GM19023 (cell line): ENCODE data around the gene SLC31A2.
"Not testable (repeated sequence)": the region's sequence is repeated elsewhere in the genome, so short reads cannot be mapped to it uniquely, and the experiment has no call there.

ENCODE experiments used
- ATAC-seq: cut with Tn5 transposase; IDR thresholded peaks from one replicate; pipeline ENCODE4 v1.9.1; 2021; ENCODE audit warnings: mild to moderate bottlenecking, moderate library complexity; ENCODE audit not compliant: unreplicated experiment

Gene SLC31A2, protein sequence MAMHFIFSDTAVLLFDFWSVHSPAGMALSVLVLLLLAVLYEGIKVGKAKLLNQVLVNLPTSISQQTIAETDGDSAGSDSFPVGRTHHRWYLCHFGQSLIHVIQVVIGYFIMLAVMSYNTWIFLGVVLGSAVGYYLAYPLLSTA

DNA sequence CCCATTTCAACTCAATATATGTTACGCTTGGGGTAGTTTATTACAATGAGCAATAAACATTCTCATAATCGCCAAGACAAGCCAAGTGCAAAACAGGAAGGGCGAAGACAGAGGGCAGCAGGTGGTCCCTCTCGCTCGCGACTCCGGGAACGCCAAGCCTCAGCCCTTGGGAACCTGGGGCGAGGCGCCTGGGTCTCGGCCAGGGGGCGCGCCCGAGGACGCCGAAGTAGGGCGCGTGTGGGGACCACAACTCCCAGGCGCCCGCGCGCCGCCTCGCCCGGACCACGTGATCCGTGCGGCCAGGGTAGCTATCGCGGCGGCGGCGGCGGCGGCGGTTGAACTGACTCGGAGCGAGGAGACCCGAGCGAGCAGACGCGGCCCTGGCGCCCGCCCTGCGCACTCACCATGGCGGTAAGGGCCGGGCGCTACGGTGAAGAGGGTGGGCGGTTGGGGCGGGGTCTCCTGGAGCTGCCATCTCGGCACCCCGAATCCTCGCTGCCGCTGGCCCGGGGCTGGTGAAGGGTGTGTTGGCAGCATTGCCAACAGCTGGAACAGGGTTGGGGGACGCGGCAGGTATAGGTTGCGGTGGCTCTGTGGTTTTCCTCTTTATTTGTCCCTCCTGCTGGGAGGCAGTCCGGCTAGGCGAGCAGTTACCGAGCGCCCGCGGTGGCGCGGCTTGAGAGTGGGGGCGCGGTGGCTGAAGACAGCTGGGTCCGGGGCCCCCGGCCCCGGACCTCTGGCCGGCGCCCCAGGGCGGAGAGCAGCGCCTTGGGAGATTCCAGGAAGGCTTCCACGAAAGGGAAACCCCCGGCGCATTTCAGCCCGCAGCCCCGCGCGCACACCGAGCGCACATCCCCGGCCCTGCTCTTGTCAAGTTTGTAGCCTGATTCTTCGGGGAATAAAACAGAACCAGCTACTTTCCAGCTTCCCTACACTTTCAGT is at the start of gene SLC31A2:
SLC31A2 (plus strand) TSS at position 338 of the 942 bp plus-strand sequence; CDS start at position 406, 68 bp downstream.
- peak; percentile 91 for ATAC-seq

DNA sequence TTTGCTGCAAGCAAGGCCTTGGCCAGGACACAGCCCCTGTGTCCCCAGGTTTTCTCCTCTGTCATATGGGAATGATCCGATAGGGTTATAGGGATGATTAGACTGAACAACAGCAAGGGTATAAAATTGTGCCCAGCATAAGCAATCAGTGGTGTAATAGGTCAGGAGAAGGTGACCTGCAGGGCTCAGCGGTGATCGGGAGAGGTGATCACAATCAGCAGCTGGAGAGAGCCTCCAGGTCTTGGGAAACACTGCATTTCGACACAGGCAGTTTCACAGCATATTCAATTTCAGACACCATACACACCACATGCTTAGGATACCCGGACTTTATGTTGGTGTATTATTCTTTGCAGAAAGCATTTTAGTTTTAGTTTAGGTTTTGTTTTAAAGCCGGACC is 45.5 kb upstream of the SLC31A2 start:
- not testable (repeated sequence) for ATAC-seq

DNA sequence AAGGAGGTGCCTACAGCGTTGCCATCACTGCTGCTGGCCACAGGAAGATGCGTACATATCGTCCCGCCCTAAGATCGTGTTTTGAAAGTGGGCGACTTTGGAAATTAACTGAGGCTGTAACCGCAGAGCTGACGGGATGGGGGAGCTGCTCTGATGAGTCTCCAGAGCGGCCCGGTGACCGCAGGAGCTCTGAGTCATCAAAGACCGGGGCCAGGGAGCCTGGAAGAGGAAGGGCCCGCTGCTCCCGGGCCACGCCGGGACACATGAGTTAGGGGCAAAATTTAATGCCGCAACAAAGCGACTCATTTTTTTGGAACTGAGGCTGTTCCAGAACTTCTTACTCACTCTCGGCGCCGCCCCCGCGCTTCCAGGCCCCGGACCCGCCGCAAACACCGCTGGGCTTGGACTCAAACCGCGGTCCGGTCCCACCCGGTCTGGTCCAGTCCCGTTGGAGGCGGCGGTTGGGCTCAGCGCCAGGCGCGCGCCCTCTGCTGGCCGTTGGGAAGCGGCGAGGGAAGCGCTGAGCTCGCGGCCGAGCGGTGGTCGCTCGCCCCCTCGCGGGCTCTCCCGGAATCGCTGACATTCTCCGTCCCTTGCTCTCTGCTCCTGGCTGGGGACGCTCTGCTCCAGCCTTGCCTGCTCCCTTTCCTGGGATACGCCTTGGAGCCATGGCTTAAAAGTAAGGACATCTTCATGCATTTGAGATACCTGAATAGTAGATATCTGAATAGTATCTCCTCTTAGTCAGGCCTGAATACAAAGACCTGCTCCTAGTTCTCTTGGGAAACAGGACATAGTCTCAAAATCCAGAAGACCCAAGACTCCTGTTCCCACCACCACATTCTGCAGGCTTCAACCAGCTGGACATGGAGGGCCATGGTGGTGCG is 39.5 kb upstream of the SLC31A2 start:
- peak; percentile 71 for ATAC-seq

DNA sequence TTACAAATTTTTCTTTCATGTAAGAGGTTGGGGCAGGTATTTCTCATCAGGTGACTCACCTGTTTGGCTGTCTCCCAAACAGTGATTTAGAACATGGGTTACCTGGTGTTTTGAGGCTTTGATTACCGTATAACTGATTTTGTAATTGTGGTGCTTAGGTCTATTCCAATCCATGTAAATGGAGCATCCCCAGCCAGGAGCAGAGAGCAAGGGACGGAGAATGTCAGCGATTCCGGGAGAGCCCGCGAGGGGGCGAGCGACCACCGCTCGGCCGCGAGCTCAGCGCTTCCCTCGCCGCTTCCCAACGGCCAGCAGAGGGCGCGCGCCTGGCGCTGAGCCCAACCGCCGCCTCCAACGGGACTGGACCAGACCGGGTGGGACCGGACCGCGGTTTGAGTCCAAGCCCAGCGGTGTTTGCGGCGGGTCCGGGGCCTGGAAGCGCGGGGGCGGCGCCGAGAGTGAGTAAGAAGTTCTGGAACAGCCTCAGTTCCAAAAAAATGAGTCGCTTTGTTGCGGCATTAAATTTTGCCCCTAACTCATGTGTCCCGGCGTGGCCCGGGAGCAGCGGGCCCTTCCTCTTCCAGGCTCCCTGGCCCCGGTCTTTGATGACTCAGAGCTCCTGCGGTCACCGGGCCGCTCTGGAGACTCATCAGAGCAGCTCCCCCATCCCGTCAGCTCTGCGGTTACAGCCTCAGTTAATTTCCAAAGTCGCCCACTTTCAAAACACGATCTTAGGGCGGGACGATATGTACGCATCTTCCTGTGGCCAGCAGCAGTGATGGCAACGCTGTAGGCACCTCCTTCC is 37.9 kb upstream of the SLC31A2 start:
- ATAC-seq: peak; percentile 57

DNA sequence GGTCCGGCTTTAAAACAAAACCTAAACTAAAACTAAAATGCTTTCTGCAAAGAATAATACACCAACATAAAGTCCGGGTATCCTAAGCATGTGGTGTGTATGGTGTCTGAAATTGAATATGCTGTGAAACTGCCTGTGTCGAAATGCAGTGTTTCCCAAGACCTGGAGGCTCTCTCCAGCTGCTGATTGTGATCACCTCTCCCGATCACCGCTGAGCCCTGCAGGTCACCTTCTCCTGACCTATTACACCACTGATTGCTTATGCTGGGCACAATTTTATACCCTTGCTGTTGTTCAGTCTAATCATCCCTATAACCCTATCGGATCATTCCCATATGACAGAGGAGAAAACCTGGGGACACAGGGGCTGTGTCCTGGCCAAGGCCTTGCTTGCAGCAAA is 32.0 kb upstream of the SLC31A2 start:
- not testable (repeated sequence) for ATAC-seq

DNA sequence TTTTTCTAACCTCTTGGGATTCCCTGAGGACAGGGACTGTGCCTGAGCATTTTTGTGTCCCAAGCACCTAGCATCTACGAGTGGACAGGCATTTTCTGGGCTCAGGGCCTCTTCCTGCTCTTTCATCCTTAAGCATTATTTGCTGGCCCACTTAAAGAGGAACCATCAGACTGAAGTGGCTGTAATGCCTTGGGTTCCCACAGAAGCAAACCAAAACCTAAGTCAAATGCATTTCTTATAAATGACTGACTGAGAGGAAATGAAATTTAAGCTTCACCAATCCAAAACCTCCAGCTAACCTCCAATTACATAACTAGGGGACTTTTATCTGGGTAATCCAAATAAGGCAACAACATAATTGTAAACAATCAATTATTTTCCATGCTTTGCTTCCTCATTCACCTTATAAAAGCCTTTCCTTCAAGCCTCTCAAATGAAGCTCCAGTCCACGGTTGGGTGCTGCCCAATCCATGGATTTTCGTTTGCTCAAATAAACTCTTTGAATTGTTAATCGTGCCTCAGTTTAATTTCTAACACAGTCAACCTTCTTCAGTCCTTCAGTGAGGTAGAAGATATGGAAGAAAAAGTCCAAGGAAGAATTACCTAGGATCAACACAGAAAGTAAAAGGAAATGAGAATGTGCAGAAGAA is 25.3 kb upstream of the SLC31A2 start:
- no peak for ATAC-seq

DNA sequence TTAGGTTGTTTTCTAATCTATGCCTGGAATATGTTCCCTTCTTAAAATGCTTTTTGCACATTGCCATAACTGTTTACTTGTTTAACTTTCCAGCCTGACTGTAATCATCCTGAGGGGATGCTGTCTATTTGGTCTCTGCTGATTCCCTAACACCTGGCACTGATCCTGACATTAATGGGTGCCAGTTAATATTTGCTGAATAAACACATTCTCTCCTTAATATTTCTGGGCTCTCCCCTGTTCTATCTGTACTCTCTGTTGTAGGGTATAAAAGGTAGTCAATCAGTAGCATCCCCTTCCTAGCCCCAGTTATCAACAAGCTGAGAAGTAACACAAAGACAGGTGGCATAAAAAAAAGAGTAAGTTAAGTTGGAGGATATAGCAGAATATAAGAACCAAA is 21.3 kb upstream of the SLC31A2 start:
- ATAC-seq: no peak

DNA sequence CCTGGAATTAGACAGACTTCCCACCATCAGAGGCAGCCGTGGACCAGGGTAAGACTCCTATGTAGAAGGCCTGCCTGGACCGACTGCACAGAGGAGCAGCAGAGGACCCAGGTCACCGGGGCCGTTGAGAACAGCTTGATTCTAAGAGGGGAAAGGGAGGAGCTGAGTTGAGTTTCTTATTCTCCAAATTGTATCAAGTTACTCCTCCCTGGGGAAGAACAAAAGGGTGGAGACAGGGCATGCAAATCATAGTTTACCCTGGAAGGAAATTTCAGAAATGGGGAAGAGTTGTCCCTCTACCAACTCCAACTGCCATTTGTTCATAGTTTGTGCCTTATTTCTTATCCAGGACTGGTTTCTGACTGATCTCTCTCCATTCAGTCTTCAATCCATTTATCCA is 20.9 kb upstream of the SLC31A2 start:
- ATAC-seq: no peak

DNA sequence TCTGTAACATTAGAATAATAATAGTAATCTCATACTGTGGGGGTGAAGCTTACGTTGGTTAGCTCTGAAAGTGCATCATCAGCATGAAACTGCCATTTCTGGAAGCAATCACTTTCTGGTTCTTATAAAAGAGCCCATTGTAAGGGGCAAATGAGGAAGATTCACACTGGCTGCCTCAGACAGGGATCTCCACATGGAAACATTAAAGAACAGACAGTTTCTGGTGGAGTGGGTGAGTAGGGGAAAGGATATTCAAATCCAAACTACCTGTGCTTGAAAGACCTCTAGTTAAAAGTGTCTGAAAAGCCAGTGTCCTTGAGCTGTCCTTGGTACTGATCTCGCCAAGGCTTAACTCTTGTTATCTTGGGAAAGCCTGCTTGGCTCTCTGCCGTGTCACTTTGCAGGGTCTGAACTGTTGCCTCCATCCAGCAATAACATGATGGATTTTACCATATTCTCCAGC is 19.1 kb upstream of the SLC31A2 start:
- no peak for ATAC-seq

DNA sequence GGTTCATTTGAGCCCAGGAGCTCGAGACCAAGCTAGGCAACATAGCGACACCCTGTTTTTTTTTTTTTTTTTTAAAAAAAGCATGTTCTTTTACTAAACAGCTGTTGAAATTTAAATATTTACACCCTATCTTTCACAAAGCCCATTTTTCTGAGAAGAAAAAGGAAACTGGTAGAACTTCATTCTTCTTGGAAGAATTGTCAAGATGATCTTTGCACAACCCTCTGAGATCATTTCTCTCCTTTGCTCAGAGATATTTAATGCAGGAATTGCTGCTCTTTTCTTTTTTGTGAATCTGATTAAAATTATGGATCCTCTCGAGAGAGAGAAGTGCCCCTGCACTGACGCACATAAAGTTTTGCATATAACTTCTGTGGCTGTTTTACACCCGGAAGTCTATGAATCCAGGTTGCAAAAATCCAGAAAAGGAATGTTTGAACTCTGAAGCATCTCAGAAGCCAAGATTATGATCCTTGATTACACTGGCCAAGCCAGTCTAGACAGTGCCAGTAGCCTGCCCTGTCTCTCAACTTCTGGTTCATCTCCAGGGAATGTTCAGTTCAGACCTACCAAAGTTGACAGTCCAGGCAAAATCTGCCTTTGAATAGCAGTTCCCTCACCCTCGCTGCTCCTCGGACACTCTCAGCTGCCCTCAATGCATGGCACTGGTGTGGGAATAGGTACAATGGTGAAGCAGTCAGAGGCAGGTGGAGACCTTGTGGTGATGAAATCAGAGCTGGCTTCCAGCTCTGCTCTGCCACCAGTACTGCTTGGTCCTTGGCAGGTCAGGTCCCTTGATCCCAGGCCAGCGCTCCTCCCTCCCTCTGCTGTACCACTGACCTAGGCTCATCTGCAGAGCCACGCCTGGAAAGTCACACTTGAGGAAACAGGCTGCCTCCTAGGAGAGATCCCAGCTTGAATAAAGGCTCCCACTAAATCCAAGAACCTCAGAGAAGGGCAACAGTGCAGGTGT is 13.3 kb upstream of the SLC31A2 start:
- ATAC-seq: no peak

DNA sequence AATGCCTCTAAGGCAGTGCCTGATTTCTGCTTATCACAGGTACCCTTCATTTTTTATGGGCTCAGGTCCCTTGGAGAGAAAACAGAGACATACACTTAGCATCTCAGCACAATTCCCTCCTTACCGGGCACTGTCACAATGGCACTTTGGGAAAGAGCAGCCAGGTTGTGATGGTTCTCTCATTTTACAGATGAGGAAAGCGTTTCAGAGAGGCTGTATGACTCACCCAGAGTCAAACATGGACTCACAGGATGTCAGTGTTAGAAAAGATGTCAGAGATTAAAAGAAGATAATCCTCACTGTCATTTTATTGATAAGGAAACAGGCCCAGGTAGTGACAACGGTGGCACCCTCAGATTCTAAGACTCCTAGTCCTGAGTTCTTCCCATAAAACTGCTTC is 12.0 kb upstream of the SLC31A2 start:
- no peak for ATAC-seq

DNA sequence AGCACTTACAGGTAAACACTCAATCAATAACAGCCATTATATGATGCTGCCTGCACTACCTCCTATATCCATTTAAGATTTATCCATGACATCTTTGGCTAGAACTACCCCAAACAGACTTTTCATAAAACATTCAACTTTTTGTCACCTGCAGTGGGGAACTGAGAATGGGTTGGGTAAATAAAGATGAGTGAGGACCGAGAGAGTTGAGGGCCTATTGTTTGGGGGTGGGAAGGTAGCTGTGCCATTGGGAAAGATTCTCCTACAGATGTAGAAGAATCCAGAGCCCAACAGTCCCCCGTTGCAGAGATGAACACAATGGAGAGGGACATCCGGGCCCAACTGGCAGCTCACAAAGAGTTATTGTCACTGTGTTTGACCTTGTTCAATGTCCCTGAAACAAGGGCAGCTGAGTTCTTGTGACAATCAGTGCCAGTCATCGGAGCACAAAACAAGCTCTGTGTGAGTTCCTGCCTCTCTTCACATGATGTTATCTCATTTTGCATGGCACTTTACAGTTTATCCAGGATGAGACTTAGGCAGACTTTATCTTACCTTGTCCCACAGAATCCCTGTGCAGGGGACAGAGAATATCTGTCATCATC is 11.5 kb upstream of the SLC31A2 start:
- no peak for ATAC-seq

DNA sequence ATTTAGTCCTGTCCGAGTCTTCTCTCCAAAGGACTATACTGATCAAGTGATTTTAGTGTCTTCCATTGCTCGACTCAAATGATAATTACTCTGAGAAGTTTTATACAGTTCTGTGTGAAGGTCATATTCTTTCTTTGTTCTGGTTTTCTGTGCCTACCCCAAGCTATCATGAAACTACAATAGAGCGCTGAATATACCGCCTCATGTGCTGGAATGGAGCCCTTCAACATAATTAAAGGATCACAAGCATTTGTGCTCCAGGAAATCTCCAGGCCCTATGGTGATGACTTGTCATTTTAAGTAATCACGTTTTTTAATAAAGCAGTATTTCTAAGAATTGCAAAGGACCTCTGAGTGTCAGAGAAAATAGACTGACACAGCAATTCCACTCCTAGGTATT is 10.9 kb upstream of the SLC31A2 start:
- no peak for ATAC-seq

DNA sequence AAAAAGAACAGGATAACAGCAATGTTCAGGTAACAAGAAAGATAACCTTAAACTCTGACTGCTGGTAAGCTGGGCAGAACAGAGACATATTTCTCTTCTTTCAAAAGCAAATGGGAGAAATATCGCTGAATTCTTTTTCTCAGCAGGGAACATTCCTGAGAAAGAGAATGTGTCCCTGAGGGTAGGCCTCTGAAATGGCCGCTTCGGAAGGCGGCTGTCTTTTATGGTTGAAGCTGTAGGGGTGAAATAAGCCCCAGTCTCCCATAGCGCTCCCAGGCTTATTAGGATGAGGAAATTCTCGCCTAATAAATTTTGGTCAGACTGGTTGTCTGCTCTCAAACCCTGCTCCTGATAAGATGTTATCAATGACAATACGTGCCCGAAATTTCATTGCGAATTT is 9.9 kb upstream of the SLC31A2 start:
- not testable (repeated sequence) for ATAC-seq

DNA sequence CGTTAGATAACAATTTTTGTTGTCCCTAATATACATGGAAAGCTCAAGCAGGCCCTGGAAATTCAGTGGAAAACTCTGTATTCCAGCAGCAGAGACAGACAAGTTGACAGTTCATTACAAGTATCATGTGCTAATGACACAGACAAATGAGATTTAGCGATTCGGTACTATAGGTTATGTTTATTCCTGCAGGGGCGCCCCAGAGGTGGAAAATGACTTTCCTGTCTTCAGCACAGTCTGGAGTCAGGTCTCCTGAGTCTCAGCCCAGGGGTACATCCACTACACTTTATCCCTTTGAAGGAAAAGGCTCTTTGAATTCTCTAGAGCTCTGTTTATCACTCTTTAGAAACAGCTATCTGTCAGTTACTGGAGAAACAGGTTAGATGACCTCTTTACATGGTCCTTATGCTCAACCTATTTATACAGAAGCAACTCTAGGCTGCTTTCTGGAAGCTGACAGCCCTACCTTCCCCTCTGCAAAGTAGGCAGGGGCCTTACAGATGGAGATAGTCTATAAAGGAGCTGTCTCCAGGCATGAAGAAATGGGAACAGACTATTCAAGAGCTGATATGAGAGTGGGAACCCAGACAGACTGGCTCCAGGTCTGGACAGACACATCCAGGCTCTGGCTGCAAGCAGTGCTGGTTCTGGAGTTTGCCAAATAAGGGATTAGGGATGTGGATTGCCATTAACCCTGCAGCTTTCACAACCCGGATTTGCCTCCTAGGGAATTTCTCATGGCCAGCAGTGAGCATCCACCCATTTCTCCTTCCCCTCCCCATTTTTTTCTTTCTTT is 7.2 kb upstream of the SLC31A2 start:
- ATAC-seq: no peak

DNA sequence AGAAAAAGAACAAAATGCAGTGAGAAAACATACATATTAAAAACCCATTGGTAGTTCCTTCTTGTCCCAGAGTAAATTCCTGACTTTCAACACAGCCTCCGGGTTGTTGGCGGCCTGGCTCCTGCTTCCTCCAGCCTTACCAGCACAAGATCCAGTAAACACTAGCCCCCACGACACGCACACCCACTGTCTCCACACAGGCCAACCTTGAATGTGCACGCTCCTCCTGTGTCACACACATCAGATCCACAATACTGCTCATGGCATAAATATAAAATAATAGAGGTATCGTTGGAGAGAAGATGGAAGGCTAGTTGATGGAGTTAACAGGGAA is 2.5 kb upstream of the SLC31A2 start:
- ATAC-seq: no peak

DNA sequence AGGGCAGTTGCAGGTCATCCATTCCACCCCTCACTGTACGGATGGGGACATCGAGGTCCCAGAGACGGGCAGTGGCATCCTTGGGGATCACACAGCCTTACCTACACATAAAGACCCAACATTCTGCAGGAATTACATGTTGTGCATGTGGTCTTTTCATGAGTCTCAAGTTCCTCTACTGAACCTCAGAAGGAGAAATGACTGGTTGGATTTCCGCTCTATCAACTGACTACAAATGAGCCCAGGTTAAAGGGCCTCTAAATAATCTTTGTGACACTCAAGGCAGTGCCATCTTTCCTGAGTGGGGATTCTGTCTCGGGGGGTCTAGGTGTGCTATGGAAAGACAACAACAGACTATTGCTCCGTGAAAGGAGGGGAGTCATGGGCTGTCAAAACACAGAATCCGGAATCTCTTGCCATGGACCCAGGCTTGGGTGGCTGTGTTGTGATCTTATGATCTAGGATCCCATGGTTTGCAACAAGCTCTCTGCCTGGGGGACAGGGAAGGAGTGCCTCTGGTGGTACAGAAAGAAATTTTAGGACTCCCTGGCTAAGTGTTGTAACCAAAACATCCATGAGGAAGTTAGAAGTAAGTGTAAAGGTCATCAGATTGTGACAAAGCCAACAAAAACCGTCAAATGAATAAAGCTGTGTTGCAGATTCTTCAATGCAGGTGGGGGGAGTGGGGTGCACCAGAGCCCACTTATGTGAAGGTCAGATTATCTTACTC is 1.9 kb upstream of the SLC31A2 start:
- ATAC-seq: no peak
